H9 (cell line): ENCODE results near the gene SNAP47. TPM values are rescaled to one million over a fixed set of nuclear protein-coding genes. Genes with fewer than 3 reads are reported as not detected.

Source experiments
- DNase-seq: peaks from one replicate; pipeline ENCODE4 v3.0.0-alpha.2; 2017
- H2AFZ ChIP-seq: one replicate; pipeline ENCODE4 v1.6.1; 2013; ENCODE audit warnings: mild to moderate bottlenecking, low read length, control low read depth, moderate library complexity
- H2AK5ac ChIP-seq: 2 replicates; pipeline ENCODE4 v1.6.1; 2013; ENCODE audit warnings: low read length, control low read depth, mixed read lengths; ENCODE audit not compliant: insufficient read length
- H2BK120ac ChIP-seq: one replicate; pipeline ENCODE4 v1.6.1; 2013; ENCODE audit warnings: low read depth, mild to moderate bottlenecking, low read length, control low read depth, inconsistent platforms; ENCODE audit not compliant: poor library complexity, severe bottlenecking
- H2BK12ac ChIP-seq: 2 replicates; pipeline ENCODE4 v1.6.1; 2013; ENCODE audit warnings: low read length, control low read depth, mixed read lengths, low read depth; ENCODE audit not compliant: insufficient read length
- H2BK15ac ChIP-seq: 2 replicates; pipeline ENCODE4 v1.6.1; 2013; ENCODE audit warnings: low read depth, low read length, control low read depth
- H2BK20ac ChIP-seq: one replicate; pipeline ENCODE4 v1.6.1; 2013; ENCODE audit warnings: low read depth, mild to moderate bottlenecking, low read length, control low read depth, inconsistent platforms; ENCODE audit not compliant: poor library complexity, severe bottlenecking
- H2BK5ac ChIP-seq: 2 replicates; pipeline ENCODE4 v1.6.1; 2013; ENCODE audit warnings: low read length, control low read depth, mixed read lengths; ENCODE audit not compliant: insufficient read length
- H3K14ac ChIP-seq: 2 replicates; pipeline ENCODE4 v1.6.1; 2013; ENCODE audit warnings: low read length, control low read depth; ENCODE audit not compliant: insufficient read depth
- H3K18ac ChIP-seq: 2 replicates; pipeline ENCODE4 v1.6.1; 2013; ENCODE audit warnings: low read depth, mild to moderate bottlenecking, mixed read lengths, low read length, control low read depth; ENCODE audit not compliant: insufficient read length
- H3K23ac ChIP-seq: 2 replicates; pipeline ENCODE4 v1.6.1; 2013; ENCODE audit warnings: low read length, control low read depth, mixed read lengths, low read depth; ENCODE audit not compliant: insufficient read length
- H3K23me2 ChIP-seq: 2 replicates; pipeline ENCODE4 v1.6.1; 2013; ENCODE audit warnings: low read depth, mild to moderate bottlenecking, mixed read lengths, low read length, control low read depth; ENCODE audit not compliant: insufficient read length, poor library complexity, severe bottlenecking
- H3K27ac ChIP-seq: 2 replicates; pipeline ENCODE4 v1.5.1; 2013; ENCODE audit warnings: low read length, control low read depth, mixed read lengths, low read depth; ENCODE audit not compliant: insufficient read length
- H3K27me3 ChIP-seq: 2 replicates; pipeline ENCODE4 v1.6.1; 2013; ENCODE audit warnings: low read length, control low read depth, inconsistent platforms; ENCODE audit not compliant: insufficient read depth
- H3K4ac ChIP-seq: 2 replicates; pipeline ENCODE4 v1.6.1; 2013; ENCODE audit warnings: low read depth, mild to moderate bottlenecking, control low read depth, inconsistent platforms, low read length, moderate library complexity
- H3K4me1 ChIP-seq: 2 replicates; pipeline ENCODE4 v1.6.1; 2013; ENCODE audit warnings: low read length, control low read depth, inconsistent platforms; ENCODE audit not compliant: insufficient read depth
- H3K4me2 ChIP-seq: 2 replicates; pipeline ENCODE4 v1.6.1; 2013; ENCODE audit warnings: low read length, control low read depth, mixed read lengths; ENCODE audit not compliant: insufficient read length, insufficient read depth
- H3K56ac ChIP-seq: 2 replicates; pipeline ENCODE4 v1.6.1; 2013; ENCODE audit warnings: low read depth, mild to moderate bottlenecking, mixed read lengths, low read length, control low read depth; ENCODE audit not compliant: insufficient read length
- H3K79me1 ChIP-seq: 2 replicates; pipeline ENCODE4 v1.6.1; 2013; ENCODE audit warnings: low read depth, mild to moderate bottlenecking, moderate library complexity, low read length, control low read depth, inconsistent platforms; ENCODE audit not compliant: insufficient read depth, poor library complexity, severe bottlenecking
- H3K79me2 ChIP-seq: 2 replicates; pipeline ENCODE4 v1.6.1; 2013; ENCODE audit warnings: low read length, control low read depth, inconsistent platforms; ENCODE audit not compliant: insufficient read depth
- H3K9ac ChIP-seq: 2 replicates; pipeline ENCODE4 v1.6.1; 2013; ENCODE audit warnings: low read length, control low read depth, mixed read lengths; ENCODE audit not compliant: insufficient read length; ENCODE audit errors: extremely low read depth
- H3K9me3 ChIP-seq: one replicate; pipeline ENCODE4 v1.6.1; 2013; ENCODE audit warnings: low read depth, low read length, inconsistent platforms; ENCODE audit not compliant: control insufficient read depth
- H3T11ph ChIP-seq: one replicate; pipeline ENCODE4 v1.6.1; 2013; ENCODE audit warnings: mild to moderate bottlenecking, low read length, control low read depth, inconsistent platforms
- H4K20me1 ChIP-seq: one replicate; pipeline ENCODE4 v1.6.1; 2013; ENCODE audit not compliant: control insufficient read depth, insufficient read length, insufficient read depth
- H4K5ac ChIP-seq: 2 replicates; pipeline ENCODE4 v1.6.1; 2013; ENCODE audit warnings: low read depth, mild to moderate bottlenecking, mixed read lengths, low read length, control low read depth; ENCODE audit not compliant: insufficient read length
- H4K8ac ChIP-seq: replicated peaks from 2 replicates; pipeline ENCODE4 v1.6.1; 2013; ENCODE audit warnings: low read length, control low read depth, mixed read lengths, low read depth; ENCODE audit not compliant: insufficient read length
- H4K91ac ChIP-seq: 2 replicates; pipeline ENCODE4 v1.6.1; 2013; ENCODE audit warnings: low read depth, mild to moderate bottlenecking, moderate library complexity, mixed read lengths, low read length, control low read depth; ENCODE audit not compliant: insufficient read length
- H3K27ac Mint-ChIP-seq, 3 experiments: 2 replicates in 2 of 3; 3 replicates in 1 of 3; pipeline ENCODE4 v1.8.0; 2020 to 2021; ENCODE audit warnings: mixed read lengths in 3 of 3, mild to moderate bottlenecking in 1 of 3, moderate library complexity in 1 of 3
- H3K27me3 Mint-ChIP-seq: 2 replicates; pipeline ENCODE4 v1.8.0; 2021; ENCODE audit warnings: low read depth, mild to moderate bottlenecking, moderate library complexity, mixed read lengths
- H3K36me3 Mint-ChIP-seq, 3 experiments: 2 replicates in 2 of 3; 3 replicates in 1 of 3; pipeline ENCODE4 v1.8.0; 2020 to 2021; ENCODE audit warnings: low read depth in 3 of 3, mixed read lengths in 3 of 3; ENCODE audit not compliant: insufficient read depth in 1 of 3
- H3K4me1 Mint-ChIP-seq, 2 experiments: 2 replicates each; pipeline ENCODE4 v1.8.0; 2020; ENCODE audit warnings: mixed read lengths in 2 of 2
- H3K4me3 Mint-ChIP-seq, 2 experiments: 2 replicates in 1 of 2; 3 replicates in 1 of 2; pipeline ENCODE4 v1.8.0; 2020 to 2021; ENCODE audit warnings: mild to moderate bottlenecking in 2 of 2, mixed read lengths in 2 of 2, moderate library complexity in 1 of 2
- H3K9me3 Mint-ChIP-seq, 2 experiments: 2 replicates in 1 of 2; 3 replicates in 1 of 2; pipeline ENCODE4 v1.8.0; 2020; ENCODE audit warnings: mild to moderate bottlenecking in 2 of 2, mixed read lengths in 2 of 2, moderate library complexity in 1 of 2
- CTCF ChIP-seq: fragments of 200-600 bp; sonication (generic); conservative IDR thresholded peaks from 3 replicates; pipeline ENCODE4 v1.8.0; 2021; ENCODE audit warnings: antibody characterized with exemption, mild to moderate bottlenecking
- WGBS: extraction: QIAGEN DNeasy Blood & Tissue Kit; methylation state at CpG from one replicate; pipeline ENCODE4 v1.1.7; 2013; ENCODE audit warnings: missing lambda C conversion rate, low lambda C conversion rate, mixed read lengths; ENCODE audit not compliant: insufficient read length; ENCODE audit errors: extremely low coverage; 5-methylcytosine and 5-hydroxymethylcytosine counted together
- total RNA-seq: library from RNA; stranded (reverse); gene quantifications from 2 replicates; pipeline ENCODE4 v1.2.1, GENCODE V29; 2021

The SNAP47 gene
- total RNA-seq, 1 experiment from 2014 or later = 44.1 TPM

GRCh38 chr1:227805606-227806197, 70.5 kb downstream of the SNAP47 start:
- Histone ChIP-seq H3K4ac (no peak overlapping the region), H3K23ac (no peak overlapping the region), H3K23me2 (no peaks in the 10 kb centered on the region), H4K5ac (no peak overlapping the region), H2BK120ac (no peak overlapping the region), H3K27me3 (no peaks in the 10 kb centered on the region), H2BK20ac (no peak overlapping the region), H3K9ac (no peak overlapping the region), H4K91ac (no peak overlapping the region), H3K9me3 (no peaks in the 10 kb centered on the region), H3K79me2 (no peaks in the 10 kb centered on the region), H4K20me1 (no peaks in the 10 kb centered on the region), H3K79me1 (no peaks in the 10 kb centered on the region), H3T11ph (no peak overlapping the region), H2AK5ac (no peak overlapping the region), H4K8ac (no peak overlapping the region), H2BK15ac (no peak overlapping the region), H3K14ac (no peak overlapping the region), H2BK5ac (no peak overlapping the region), H3K4me2 (no peak overlapping the region), H3K56ac (no peak overlapping the region), H3K27ac (no peak overlapping the region), H3K18ac (no peak overlapping the region), H2BK12ac (no peak overlapping the region), H3K4me1 (no peaks in the 10 kb centered on the region), H2AFZ (no peak overlapping the region)
- WGBS = no CpG with 5 or more reads among the region's 6 CpGs
- no peaks in the 10 kb centered on the region for H3K36me3 Mint-ChIP-seq
- H3K27me3 Mint-ChIP-seq = peaks cover 10% of the 10 kb centered on the region
- H3K4me3 Mint-ChIP-seq = no peak overlapping the region
- TF ChIP-seq CTCF = no peak
- no peak for DNase-seq
- no peak overlapping the region for H3K27ac Mint-ChIP-seq
- no peaks in the 10 kb centered on the region; a peak in 3 of 5 replicates for H3K9me3 Mint-ChIP-seq
- no peaks in the 10 kb centered on the region for H3K4me1 Mint-ChIP-seq
